ENCODE measurements around the gene ZNF444.

Gene ZNF444

DNA sequence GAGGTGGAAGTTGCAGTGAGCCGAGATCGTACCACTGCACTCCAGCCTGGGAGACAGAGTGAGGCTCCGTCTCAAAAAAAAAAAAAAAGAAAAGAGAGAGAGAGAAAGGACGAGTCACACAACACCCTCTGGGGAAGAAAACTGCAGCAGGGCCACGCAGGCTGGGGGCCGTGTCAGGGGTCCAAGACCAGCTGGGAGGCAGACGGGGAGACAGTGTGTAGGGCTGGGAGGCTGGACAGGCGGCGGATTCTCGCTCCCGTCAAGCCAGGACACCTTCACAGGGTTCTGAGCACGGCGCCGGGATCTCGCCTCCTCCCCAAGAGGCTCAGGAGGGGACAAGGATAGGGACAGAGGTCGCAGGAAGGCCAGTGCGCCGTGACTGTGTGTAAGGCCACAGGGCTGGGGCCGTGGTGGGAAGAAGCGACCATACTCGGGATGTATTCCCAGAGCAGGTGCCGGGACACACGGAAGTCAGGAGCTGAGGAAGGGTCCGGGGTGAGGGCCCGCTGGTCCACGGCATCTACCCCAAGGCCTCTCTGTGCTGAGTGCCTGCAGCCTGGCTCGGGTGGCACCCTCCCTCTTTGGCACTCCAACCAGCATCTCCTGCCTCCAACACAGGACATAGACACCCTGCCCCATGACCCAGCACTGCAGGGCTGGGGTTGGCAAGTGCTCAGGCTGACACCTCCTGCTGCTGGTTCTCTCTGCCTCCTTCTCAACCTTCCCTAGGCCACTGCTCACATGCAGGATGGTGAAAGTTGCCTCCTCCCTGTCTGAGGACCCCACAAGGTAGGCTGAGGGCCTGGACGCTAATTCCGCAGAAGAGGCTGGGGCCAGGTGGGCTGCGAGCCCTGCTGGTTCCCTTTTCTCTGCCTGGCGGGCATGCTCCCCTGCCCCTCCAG is 41.2 kb upstream of the ZNF444 start:
- no peaks in the 10 kb centered on the region for H3F3A ChIP-seq (ENCODE audit: low read depth)

DNA sequence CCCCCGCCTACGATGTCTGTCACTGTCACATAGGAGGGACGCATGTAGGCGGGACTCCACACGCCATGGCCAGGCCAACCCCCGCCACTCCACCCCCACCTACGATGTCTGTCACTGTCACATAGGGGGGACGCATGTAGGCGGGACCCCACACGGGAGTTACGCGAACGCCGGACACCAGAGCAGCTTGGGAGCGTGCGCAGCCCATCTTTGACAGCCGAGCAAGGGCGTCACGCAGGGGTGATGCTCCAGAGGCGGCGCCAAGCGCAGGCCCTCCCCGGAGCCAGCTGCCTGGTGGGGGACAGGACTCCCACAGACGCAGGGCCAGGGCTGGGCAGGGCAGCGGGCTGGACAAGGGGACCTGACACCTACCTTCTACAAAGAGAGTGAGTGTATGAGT is 40.0 kb upstream of the ZNF444 start:
- Histone ChIP-seq H3F3A (ENCODE audit: low read depth) (no peaks in the 10 kb centered on the region), H3K79me2 (ENCODE audit: insufficient read depth, low read length) (peaks cover 35% of the 10 kb centered on the region), H4K20me1 (ENCODE audit: insufficient read depth, low read length, poor library complexity, severe bottlenecking) (peaks cover 27% of the 10 kb centered on the region), H3K9ac (ENCODE audit: low read depth, low read length, poor library complexity, severe bottlenecking) (no peak overlapping the region), H3K9me2 (replicated peaks; ENCODE audit: low read depth, low read length) (no peaks in the 10 kb centered on the region), H3K4me2 (ENCODE audit: low read depth, low read length, poor library complexity, severe bottlenecking) (no peak overlapping the region), H3K9me3 (ENCODE audit: insufficient read depth, low read depth, low read length) (no peaks in the 10 kb centered on the region), H2AFZ (ENCODE audit: low read length) (no peak overlapping the region), H3K4me1 (ENCODE audit: insufficient read depth, low read length, poor library complexity, severe bottlenecking) (no peaks in the 10 kb centered on the region), H3K36me3 (ENCODE audit: insufficient read depth, low read length) (peaks cover 43% of the 10 kb centered on the region; the same call in 1 of the 2 replicates), H3K4me3 (ENCODE audit: low read length, poor library complexity, severe bottlenecking) (no peak overlapping the region), H3K27me3 (ENCODE audit: insufficient read depth, low read length, poor library complexity, severe bottlenecking) (no peaks in the 10 kb centered on the region)
- TF ChIP-seq EZH2phosphoT487 (IDR thresholded peaks at IDR 0.05; ENCODE audit: borderline replicate concordance), result no peak
- TF ChIP-seq CTCF (conservative IDR thresholded peaks at IDR 0.05; ENCODE audit: low read length), result no peak

More for the DNA sequence above, 41.2 kb upstream of the ZNF444 start:
- H3K4me2 ChIP-seq (ENCODE audit: low read depth, low read length, poor library complexity, severe bottlenecking), result no peak overlapping the region
- H4K20me1 ChIP-seq (ENCODE audit: insufficient read depth, low read length, poor library complexity, severe bottlenecking), result peaks cover 25% of the 10 kb centered on the region
- no peak overlapping the region for H3K9ac ChIP-seq (ENCODE audit: low read depth, low read length, poor library complexity, severe bottlenecking)
- no peaks in the 10 kb centered on the region for H3K4me1 ChIP-seq (ENCODE audit: insufficient read depth, low read length, poor library complexity, severe bottlenecking)
- no peaks in the 10 kb centered on the region for H3K9me2 ChIP-seq (replicated peaks; ENCODE audit: low read depth, low read length)
- H3K27me3 ChIP-seq (ENCODE audit: insufficient read depth, low read length, poor library complexity, severe bottlenecking), result no peaks in the 10 kb centered on the region
- H3K79me2 ChIP-seq (ENCODE audit: insufficient read depth, low read length), result peaks cover 24% of the 10 kb centered on the region
- peaks cover 50% of the 10 kb centered on the region; the same call in 1 of the 2 replicates for H3K36me3 ChIP-seq (ENCODE audit: insufficient read depth, low read length)
- TF ChIP-seq CTCF (conservative IDR thresholded peaks at IDR 0.05; ENCODE audit: low read length) (no peak), EZH2phosphoT487 (IDR thresholded peaks at IDR 0.05; ENCODE audit: borderline replicate concordance) (no peak)
- no peak overlapping the region for H2AFZ ChIP-seq (ENCODE audit: low read length)
- no peaks in the 10 kb centered on the region for H3K9me3 ChIP-seq (ENCODE audit: insufficient read depth, low read depth, low read length)
- H3K4me3 ChIP-seq (ENCODE audit: low read length, poor library complexity, severe bottlenecking), result no peak overlapping the region

GRCh38 chr19:56101746-56102535 is 39.1 kb upstream of the ZNF444 start:
- H2AFZ ChIP-seq (ENCODE audit: low read length), result no peak overlapping the region
- no peak for TF ChIP-seq CTCF (conservative IDR thresholded peaks at IDR 0.05; ENCODE audit: low read length)
- no peak for TF ChIP-seq EZH2phosphoT487 (IDR thresholded peaks at IDR 0.05; ENCODE audit: borderline replicate concordance)
- H3K4me3 ChIP-seq (ENCODE audit: low read length, poor library complexity, severe bottlenecking), result no peak overlapping the region
- H4K20me1 ChIP-seq (ENCODE audit: insufficient read depth, low read length, poor library complexity, severe bottlenecking), result peaks cover 35% of the 10 kb centered on the region
- H3F3A ChIP-seq (ENCODE audit: low read depth), result no peaks in the 10 kb centered on the region
- no peaks in the 10 kb centered on the region for H3K4me1 ChIP-seq (ENCODE audit: insufficient read depth, low read length, poor library complexity, severe bottlenecking)
- H3K36me3 ChIP-seq (ENCODE audit: insufficient read depth, low read length), result peaks cover 48% of the 10 kb centered on the region; the same call in 1 of the 2 replicates
- no peaks in the 10 kb centered on the region for H3K9me2 ChIP-seq (replicated peaks; ENCODE audit: low read depth, low read length)
- no peaks in the 10 kb centered on the region for H3K9me3 ChIP-seq (ENCODE audit: insufficient read depth, low read depth, low read length)
- H3K9ac ChIP-seq (ENCODE audit: low read depth, low read length, poor library complexity, severe bottlenecking), result no peak overlapping the region
- peaks cover 43% of the 10 kb centered on the region for H3K79me2 ChIP-seq (ENCODE audit: insufficient read depth, low read length)
- no peaks in the 10 kb centered on the region for H3K27me3 ChIP-seq (ENCODE audit: insufficient read depth, low read length, poor library complexity, severe bottlenecking)
- no peak overlapping the region for H3K4me2 ChIP-seq (ENCODE audit: low read depth, low read length, poor library complexity, severe bottlenecking)
